A673 (cell line): ENCODE measurements around the gene HOXA3.

ENCODE experiments used
- EZH2 ChIP-seq: fragments of 200-600 bp; sonication (generic); IDR thresholded peaks from 2 replicates; pipeline ENCODE4 v1.6.1; 2017; ENCODE audit warnings: borderline replicate concordance, low read depth, mild to moderate bottlenecking, mixed read lengths, antibody characterized with exemption, low read length; ENCODE audit not compliant: poor library complexity, severe bottlenecking
- TF ChIP-seq, protein P1 (sequence below): fragments of 300-800, 200-600 bp; sonication (generic); conservative IDR thresholded peaks from 2 replicates; pipeline ENCODE4 v1.5.1; 2017; ENCODE audit warnings: low read depth, mild to moderate bottlenecking, antibody characterized with exemption, low read length, moderate library complexity, mixed read lengths

DNA sequence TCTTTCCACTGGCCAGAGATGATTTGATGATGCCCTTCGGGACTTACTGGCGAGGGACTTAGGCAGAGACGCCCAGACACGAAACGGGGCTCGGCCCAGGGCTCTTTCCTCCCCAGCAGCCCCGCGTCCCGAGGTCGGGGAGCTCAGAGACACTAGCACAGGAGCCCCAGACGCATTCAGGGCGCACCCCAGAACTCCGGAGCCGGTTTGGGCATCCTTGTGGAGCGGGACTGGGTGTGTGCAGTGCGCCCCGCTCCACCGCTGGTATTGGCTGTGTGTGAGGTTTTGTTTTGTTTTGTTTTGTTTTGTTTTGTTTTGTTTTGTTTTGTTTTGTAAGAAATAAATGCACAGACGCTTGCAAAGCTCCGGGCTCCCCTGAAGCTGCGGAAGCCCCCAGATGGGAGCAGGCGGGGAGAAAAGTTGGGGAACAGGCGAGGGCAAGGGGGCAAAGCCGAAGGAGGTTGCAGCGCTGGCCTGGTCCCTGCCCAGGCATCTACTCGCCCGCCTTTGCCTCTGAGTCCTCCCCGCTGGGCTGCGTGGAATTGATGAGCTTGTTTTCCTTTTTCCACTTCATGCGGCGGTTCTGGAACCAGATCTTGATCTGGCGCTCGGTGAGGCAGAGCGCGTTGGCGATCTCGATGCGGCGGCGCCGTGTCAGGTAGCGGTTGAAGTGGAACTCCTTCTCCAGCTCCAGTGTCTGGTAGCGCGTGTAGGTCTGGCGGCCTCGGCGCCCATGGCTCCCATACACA, 7.0 kb downstream of the HOXA3 start:
- TF ChIP-seq, protein P1, sequence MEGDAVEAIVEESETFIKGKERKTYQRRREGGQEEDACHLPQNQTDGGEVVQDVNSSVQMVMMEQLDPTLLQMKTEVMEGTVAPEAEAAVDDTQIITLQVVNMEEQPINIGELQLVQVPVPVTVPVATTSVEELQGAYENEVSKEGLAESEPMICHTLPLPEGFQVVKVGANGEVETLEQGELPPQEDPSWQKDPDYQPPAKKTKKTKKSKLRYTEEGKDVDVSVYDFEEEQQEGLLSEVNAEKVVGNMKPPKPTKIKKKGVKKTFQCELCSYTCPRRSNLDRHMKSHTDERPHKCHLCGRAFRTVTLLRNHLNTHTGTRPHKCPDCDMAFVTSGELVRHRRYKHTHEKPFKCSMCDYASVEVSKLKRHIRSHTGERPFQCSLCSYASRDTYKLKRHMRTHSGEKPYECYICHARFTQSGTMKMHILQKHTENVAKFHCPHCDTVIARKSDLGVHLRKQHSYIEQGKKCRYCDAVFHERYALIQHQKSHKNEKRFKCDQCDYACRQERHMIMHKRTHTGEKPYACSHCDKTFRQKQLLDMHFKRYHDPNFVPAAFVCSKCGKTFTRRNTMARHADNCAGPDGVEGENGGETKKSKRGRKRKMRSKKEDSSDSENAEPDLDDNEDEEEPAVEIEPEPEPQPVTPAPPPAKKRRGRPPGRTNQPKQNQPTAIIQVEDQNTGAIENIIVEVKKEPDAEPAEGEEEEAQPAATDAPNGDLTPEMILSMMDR, result no peak
- TF ChIP-seq EZH2, result no peak
